ENCODE measurements around the gene SH2B2.

DNA sequence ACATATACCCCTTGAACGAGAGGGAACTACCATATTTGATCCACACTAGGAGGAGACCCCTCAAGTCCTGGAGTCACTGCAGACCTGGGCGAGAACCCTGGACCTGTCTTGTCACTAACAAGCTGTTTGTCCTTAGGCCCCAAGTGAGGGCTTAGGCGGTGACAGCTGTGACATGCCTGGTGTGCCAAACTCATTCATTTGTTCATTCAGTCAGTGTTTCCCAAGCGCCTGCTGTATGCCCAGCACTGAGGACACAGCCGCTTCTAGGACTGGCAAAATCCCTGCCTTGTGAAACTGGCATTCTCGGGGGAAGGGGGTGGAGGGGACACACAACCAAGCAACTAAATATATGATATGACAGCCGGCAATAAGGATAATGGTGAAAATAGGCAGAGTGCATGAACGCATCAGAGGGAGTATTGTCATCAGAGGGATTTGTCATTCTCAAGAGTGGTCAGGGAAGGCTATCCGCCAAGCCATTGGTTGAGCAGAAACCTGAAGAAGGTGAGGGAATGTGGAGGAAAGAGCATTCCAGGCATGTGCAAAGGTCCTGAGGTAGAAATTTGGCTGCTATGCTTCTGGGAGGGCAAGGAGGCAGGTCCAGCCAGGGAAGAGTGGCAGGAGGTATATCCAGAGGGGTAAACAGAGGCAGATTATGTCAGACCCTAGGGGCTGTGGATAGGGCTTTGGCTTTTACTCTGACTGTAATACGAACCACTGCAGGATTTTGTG, 11.0 kb downstream of the SH2B2 start:
- TF ChIP-seq CTCF (IDR thresholded peaks at IDR 0.05) (no peak), POLR2A (IDR thresholded peaks at IDR 0.05) (no peak)

All from tibial nerve (tissue), 3 donors.